HAP-1 (cell line): Measurements from ENCODE around the gene RGPD3.
"Not testable (repeated sequence)": the region's sequence is repeated elsewhere in the genome, so short reads cannot be mapped to it uniquely, and the experiment has no call there.

Experiments
- DNase-seq, 2 experiments: peaks; one replicate each; pipeline ENCODE4 v3.0.0-alpha.2; 2016 to 2020; ENCODE audit warnings: low spot score in 2 of 2
- H3K27me3 ChIP-seq: fragments of 250-450 bp; sonication (Bioruptor Pico); 2 replicates; pipeline ENCODE4 v1.5.1; 2020; ENCODE audit warnings: low read depth, mild to moderate bottlenecking, moderate library complexity
- H3K36me3 ChIP-seq: fragments of 250-450 bp; sonication (Bioruptor Pico); replicated peaks from 2 replicates; pipeline ENCODE4 v1.5.1; 2020; ENCODE audit warnings: mild to moderate bottlenecking
- H3K4me1 ChIP-seq: fragments of 250-450 bp; sonication (Bioruptor Pico); 2 replicates; pipeline ENCODE4 v1.5.1; 2020; ENCODE audit warnings: mild to moderate bottlenecking
- H3K4me3 ChIP-seq: fragments of 250-450 bp; sonication (Bioruptor Pico); 2 replicates; pipeline ENCODE4 v1.5.1; 2020; ENCODE audit warnings: mild to moderate bottlenecking, moderate library complexity
- H3K9me3 ChIP-seq: fragments of 250-450 bp; sonication (Bioruptor Pico); 2 replicates; pipeline ENCODE4 v1.5.1; 2020; ENCODE audit warnings: mild to moderate bottlenecking, moderate library complexity
- in situ Hi-C: fragments of 300-500 bp; cut with MboI; formaldehyde crosslinking; loops from 3 replicates; pipeline ENCODE4 v1.14.3; 2020; ENCODE audit warnings: low sequenced_read_pairs, inconsistent platforms, mixed read lengths

Gene RGPD3

DNA sequence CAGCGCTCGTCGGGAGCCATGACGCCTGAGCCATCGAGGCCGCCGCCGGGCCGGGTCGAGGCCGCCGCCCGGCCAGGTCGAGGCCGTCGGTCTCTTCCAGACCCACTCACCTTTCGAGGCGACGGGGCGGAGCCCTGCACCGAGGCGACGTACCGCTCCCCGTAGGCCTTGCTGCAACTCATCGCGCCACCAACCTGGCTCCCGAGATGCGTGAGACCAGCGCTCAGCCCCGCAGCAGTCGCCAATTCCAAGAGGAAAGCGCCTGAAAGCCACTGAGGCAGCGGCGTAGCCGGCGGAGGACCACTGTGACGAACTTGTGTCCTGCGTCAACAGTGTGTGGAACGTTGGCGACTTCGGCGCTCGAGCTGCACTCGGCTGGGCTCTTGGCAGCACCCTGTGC is at the start of gene RGPD3:
Gene RGPD3, minus strand, starts transcription at position 307 of the 400 bp plus-strand sequence. Its CDS starts 125 bp downstream, at position 182.
- in situ Hi-C loops, H3K4me1 ChIP-seq, DNase-seq, H3K27me3 ChIP-seq, H3K4me3 ChIP-seq, H3K36me3 ChIP-seq, H3K9me3 ChIP-seq: not testable (repeated sequence)

- in situ Hi-C loops, result no loop called here
- H3K4me3 ChIP-seq, result no peak overlapping the region
- no peaks in the 10 kb centered on the region for H3K27me3 ChIP-seq
- no peaks in the 10 kb centered on the region for H3K4me1 ChIP-seq
- no peak for DNase-seq
- H3K9me3 ChIP-seq, result no peaks in the 10 kb centered on the region
- no peaks in the 10 kb centered on the region for H3K36me3 ChIP-seq
Measured at GRCh38 chr2:106517329-106517728, 49.1 kb upstream of the RGPD3 start.

DNA sequence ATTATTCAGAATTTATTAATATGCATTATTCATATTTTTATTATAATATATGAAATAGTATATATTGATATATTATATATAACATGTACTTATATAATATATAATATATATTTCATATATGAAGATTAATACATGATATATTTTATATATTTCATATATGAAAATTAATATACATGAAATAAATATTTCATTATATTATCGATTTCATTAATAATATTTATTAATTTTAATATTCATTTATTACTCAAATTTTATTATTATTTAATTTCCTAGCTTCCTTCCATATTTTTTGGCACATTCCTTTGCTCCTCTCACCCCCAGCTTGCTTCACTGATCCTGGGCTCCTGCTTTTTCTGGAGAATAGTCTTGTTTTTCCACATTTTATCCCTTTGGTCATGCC is 48.7 kb upstream of the RGPD3 start:
- DNase-seq, result no peak
- no peaks in the 10 kb centered on the region for H3K36me3 ChIP-seq
- H3K4me3 ChIP-seq, result no peak overlapping the region
- H3K27me3 ChIP-seq, result no peaks in the 10 kb centered on the region
- in situ Hi-C loops, result no loop called here
- no peaks in the 10 kb centered on the region for H3K4me1 ChIP-seq
- no peaks in the 10 kb centered on the region for H3K9me3 ChIP-seq

DNA sequence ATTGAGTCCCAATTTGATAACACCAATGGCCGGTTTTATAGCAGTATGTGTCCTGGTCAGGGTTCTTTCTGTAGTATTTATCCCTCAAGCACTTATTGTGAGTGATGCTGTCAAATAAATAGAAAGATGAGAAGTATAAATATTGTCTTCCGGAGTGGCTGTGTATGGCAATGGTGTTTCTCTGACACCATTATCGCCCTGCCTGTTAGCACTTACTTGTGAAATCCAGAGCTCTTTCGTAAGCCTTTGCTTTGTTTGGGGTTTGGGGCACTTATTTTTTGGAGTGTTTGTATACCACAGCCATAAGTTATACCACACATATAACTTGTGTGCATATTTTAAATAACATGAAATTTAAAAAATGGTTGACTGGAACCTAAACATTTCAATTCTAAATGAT is 48.2 kb upstream of the RGPD3 start:
- in situ Hi-C loops, result no loop called here
- Histone ChIP-seq H3K4me3 (no peak overlapping the region), H3K27me3 (no peaks in the 10 kb centered on the region), H3K36me3 (no peaks in the 10 kb centered on the region), H3K9me3 (no peaks in the 10 kb centered on the region), H3K4me1 (no peaks in the 10 kb centered on the region)
- no peak for DNase-seq

DNA sequence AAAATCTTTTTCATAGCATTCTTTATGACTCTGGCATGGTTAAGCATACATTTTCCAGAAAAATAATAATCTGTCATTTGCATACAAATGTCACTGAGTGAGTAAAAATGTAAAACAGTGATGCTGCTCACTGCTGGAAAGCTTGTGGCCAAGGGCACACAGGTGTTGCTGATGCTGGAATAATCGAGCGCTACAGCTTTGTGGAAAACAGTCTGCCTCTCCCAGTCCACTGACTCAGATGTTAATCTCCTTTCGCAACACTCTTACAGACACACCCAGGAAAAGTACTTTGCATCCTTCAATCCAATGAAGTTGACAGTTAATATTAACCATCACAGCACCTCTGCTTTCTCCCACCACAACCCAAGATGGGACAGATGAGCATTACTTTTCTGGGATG is 46.6 kb upstream of the RGPD3 start:
- not testable (repeated sequence) for DNase-seq

GRCh38 chr2:106513391-106513790 is 45.2 kb upstream of the RGPD3 start:
- H3K36me3 ChIP-seq, in situ Hi-C loops, H3K27me3 ChIP-seq, H3K4me3 ChIP-seq, DNase-seq, H3K9me3 ChIP-seq, H3K4me1 ChIP-seq: not testable (repeated sequence)

More for the DNA sequence above, 46.6 kb upstream of the RGPD3 start:
- H3K4me1 ChIP-seq, H3K9me3 ChIP-seq, in situ Hi-C loops, H3K36me3 ChIP-seq, H3K27me3 ChIP-seq, H3K4me3 ChIP-seq: not testable (repeated sequence)

- H3K27me3 ChIP-seq, H3K4me3 ChIP-seq, DNase-seq, H3K9me3 ChIP-seq, in situ Hi-C loops, H3K4me1 ChIP-seq, H3K36me3 ChIP-seq: not testable (repeated sequence)
Measured at GRCh38 chr2:106511934-106512333, 43.7 kb upstream of the RGPD3 start.

DNA sequence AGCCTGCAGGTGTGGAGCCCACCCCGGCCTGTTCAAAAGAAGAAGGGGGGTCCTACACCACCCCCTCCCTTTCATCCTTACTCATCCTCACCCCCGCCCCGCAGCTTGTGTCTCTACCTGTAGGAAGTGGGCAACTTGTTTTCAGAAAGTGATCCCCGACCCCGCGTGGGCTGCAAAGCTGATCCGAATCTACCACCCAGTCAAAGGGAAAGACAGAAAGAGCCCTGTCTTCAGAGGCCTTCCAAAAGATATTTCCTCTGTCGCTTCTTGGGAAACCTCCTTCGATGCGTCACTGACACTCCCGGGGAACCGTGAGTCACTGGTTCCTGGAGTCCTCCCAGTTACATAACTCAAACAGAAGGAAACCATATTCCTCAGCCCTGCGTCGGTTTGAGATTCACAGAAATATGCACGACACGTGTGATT is 43.3 kb upstream of the RGPD3 start:
- H3K4me1 ChIP-seq, H3K9me3 ChIP-seq, in situ Hi-C loops, DNase-seq, H3K27me3 ChIP-seq, H3K4me3 ChIP-seq, H3K36me3 ChIP-seq: not testable (repeated sequence)

GRCh38 chr2:106510791-106511190 is 42.6 kb upstream of the RGPD3 start:
- H3K4me1 ChIP-seq, in situ Hi-C loops, H3K27me3 ChIP-seq, H3K9me3 ChIP-seq, H3K36me3 ChIP-seq, DNase-seq, H3K4me3 ChIP-seq: not testable (repeated sequence)

DNA sequence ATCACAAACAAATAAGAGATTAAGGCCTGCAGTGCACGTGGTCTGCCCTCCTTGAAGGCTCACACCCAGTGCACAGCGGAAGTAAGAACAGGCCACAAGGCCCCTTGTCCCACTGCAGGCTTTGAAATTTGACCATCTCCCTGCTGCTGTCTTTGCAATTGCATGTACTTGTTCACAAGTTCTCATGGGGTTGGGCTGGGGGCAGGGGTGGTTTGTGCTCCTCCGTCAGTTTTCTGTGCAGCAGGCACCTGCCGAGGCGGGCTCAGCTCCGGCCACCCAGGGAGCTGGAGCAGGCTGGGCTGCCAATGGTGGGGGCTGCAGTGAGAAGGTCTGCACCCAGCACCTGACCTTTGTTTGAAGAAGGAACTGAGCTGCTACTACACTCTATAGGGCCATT is 41.2 kb upstream of the RGPD3 start:
- H3K4me1 ChIP-seq, H3K36me3 ChIP-seq, DNase-seq, H3K27me3 ChIP-seq, H3K4me3 ChIP-seq, H3K9me3 ChIP-seq, in situ Hi-C loops: not testable (repeated sequence)

DNA sequence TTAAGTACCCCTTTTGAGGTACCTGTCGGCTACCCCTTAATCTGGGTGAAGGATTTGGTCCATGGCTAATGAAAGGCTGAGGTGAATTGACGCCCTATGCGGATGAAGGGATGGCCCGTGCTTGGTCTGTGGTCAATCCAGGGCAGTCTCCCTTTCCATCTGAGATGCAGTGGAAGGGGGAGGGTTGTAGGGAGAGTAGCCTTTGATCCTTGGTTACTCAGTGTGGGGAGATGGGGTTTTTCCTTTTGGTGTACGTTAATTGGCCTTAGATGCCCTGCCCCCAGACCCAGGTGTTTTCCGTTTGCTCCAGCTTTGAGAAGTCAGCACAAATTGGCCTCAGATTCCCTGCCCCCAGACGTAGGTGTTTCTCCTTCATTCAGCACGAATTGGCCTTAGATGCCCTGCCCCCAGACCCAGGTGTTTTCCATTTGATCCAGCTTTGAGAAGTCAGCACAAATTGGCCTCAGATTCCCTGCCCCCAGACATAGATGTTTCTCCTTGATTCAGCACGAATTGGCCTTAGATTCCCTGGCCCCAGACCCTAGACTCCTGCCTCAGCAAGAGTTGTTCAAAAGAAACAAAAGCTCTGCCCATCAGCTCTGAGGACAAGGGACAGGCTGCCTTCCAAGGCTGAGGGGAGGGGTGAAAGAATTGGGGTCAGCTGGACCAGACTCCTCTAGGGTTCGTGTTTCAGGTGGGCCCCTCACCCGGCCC is 40.6 kb upstream of the RGPD3 start:
- H3K27me3 ChIP-seq, DNase-seq, H3K36me3 ChIP-seq, H3K4me1 ChIP-seq, in situ Hi-C loops, H3K9me3 ChIP-seq, H3K4me3 ChIP-seq: not testable (repeated sequence)

GRCh38 chr2:106506002-106506687 is 37.9 kb upstream of the RGPD3 start:
- H3K27me3 ChIP-seq, H3K9me3 ChIP-seq, H3K4me3 ChIP-seq, DNase-seq, in situ Hi-C loops, H3K4me1 ChIP-seq, H3K36me3 ChIP-seq: not testable (repeated sequence)

DNA sequence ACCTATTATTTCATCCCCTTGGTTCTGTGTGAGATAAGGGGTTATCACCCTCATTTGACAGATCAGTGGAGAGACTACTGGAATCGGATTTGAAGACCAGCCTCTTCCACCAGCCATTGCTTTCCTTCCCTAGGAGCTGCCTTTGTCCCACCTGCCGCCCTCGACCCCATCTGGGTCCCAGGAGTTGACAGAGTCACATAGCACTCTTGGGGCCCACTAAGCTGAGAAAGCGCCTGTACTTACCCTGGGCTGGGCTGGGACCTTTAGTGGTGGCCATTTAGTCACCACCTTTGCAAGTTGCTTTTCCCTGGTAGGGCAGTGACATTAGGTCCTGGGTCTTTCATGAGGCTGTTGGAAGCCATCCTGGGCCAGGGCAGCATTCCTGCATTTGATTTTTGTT is 36.6 kb upstream of the RGPD3 start:
- H3K27me3 ChIP-seq, H3K9me3 ChIP-seq, in situ Hi-C loops, DNase-seq, H3K4me3 ChIP-seq, H3K4me1 ChIP-seq, H3K36me3 ChIP-seq: not testable (repeated sequence)

DNA sequence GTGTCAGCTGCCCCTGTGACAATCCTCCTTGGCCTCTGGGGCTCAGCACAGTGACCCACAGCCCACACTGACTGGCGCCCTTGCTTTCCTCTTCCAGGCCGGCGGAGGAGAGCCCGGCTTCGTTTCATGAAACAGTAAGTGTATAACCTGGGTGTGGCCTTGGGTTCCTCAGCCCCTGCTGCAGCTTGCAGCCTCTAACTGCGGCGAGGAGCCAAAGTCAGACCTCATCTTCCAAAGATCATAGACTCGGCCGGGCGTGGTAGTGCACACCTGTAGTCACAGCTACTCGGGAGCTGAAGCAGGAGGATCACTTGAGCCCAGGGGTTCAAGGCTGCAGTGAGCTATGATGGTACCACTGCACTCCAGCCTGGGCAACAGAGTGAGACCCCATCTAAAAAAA is 36.0 kb upstream of the RGPD3 start:
- in situ Hi-C loops, H3K36me3 ChIP-seq, H3K9me3 ChIP-seq, DNase-seq, H3K4me3 ChIP-seq, H3K27me3 ChIP-seq, H3K4me1 ChIP-seq: not testable (repeated sequence)

DNA sequence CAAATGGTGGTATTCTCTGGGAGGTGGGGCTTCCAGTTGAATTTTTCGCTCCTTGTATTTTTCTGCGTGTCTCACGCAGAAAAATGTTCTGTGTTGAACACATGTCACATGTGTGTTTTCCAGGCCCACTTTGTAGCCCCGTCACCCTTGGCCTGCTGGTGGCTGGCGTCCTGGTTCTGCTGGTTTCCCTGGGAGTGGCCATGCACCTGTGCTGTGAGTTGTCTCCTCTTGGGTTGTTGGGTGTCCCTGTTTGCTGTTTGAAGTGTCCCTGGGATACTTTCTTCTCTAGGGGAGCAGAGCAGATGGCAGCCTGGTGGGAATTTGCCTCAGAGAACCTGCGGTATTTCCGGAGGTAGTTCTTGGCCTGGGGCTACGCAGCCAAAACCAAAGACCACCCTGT is 34.1 kb upstream of the RGPD3 start:
- H3K4me1 ChIP-seq, DNase-seq, H3K9me3 ChIP-seq, in situ Hi-C loops, H3K27me3 ChIP-seq, H3K36me3 ChIP-seq, H3K4me3 ChIP-seq: not testable (repeated sequence)
